ENCODE data around the gene EGFL6.
A peak's percentile ranks its signal among the peaks of the same experiment; 100 is the strongest.

Gene EGFL6

GRCh38 chrX:13650318-13650717 lies 80.9 kb downstream of the EGFL6 start:
- TF ChIP-seq CTCF (IDR thresholded peaks at IDR 0.05; ENCODE audit: insufficient read depth, missing control alignments) = no peak
- FAIRE-seq = no peak
- no peak for DNase-seq (ENCODE audit: insufficient read length, low spot score)

- DNase-seq (ENCODE audit: insufficient read length, low spot score) (no peak), FAIRE-seq (no peak)
- TF ChIP-seq CTCF (IDR thresholded peaks at IDR 0.05; ENCODE audit: insufficient read depth, missing control alignments) = no peak
Observed at GRCh38 chrX:13651150-13651549, 81.7 kb downstream of the EGFL6 start.

GRCh38 chrX:13652287-13652793 lies 82.9 kb downstream of the EGFL6 start:
- DNase-seq (ENCODE audit: insufficient read length, low spot score) (no peak), FAIRE-seq (no peak)
- no peak for TF ChIP-seq CTCF (IDR thresholded peaks at IDR 0.05; ENCODE audit: insufficient read depth, missing control alignments)

GRCh38 chrX:13652850-13653693 lies 83.7 kb downstream of the EGFL6 start, which contains the start of gene TCEANC:
TSS of gene TCEANC (plus strand) at chrX:13653141. CDS start at chrX:13662509, 9,368 bp downstream.
- TF ChIP-seq CTCF (IDR thresholded peaks at IDR 0.05; ENCODE audit: insufficient read depth, missing control alignments) = no peak
- DNase-seq (ENCODE audit: insufficient read length, low spot score) (peak; percentile 43), FAIRE-seq (peak; percentile 70)

- FAIRE-seq (no peak), DNase-seq (ENCODE audit: insufficient read length, low spot score) (no peak)
- no peak for TF ChIP-seq CTCF (IDR thresholded peaks at IDR 0.05; ENCODE audit: insufficient read depth, missing control alignments)
Observed at GRCh38 chrX:13654116-13654515, 84.7 kb downstream of the EGFL6 start.

- no peak for FAIRE-seq
- no peak for TF ChIP-seq CTCF (IDR thresholded peaks at IDR 0.05; ENCODE audit: insufficient read depth, missing control alignments)
Observed at GRCh38 chrX:13655674-13656073, 86.3 kb downstream of the EGFL6 start.

GRCh38 chrX:13658602-13659001 lies 89.2 kb downstream of the EGFL6 start:
- FAIRE-seq (peak; percentile 82), DNase-seq (ENCODE audit: insufficient read length, low spot score) (no peak)
- peak; percentile 52 for TF ChIP-seq CTCF (IDR thresholded peaks at IDR 0.05; ENCODE audit: insufficient read depth, missing control alignments)

More at GRCh38 chrX:13655674-13656073, 86.3 kb downstream of the EGFL6 start:
- no peak for DNase-seq (ENCODE audit: insufficient read length, low spot score)

Data from D721Med (cell line).